ENCODE results near the gene VPS4B.
A peak's percentile ranks its signal among the peaks of the same experiment; 100 is the strongest.
"Not testable (repeated sequence)": the region's sequence is repeated elsewhere in the genome, so short reads cannot be mapped to it uniquely, and the experiment has no call there.

VPS4B gene

GRCh38 chr18:63367053-63367953, 55.0 kb downstream of the VPS4B start, which contains the start of gene KDSR:
Gene KDSR (minus strand): TSS chr18:63367206. CDS start chr18:63367118, 88 bp downstream.
- DNase-seq: peak; percentile 98

- DNase-seq: peak; percentile 81
Observed at GRCh38 chr18:63366213-63367052, 55.8 kb downstream of the VPS4B start.

DNA sequence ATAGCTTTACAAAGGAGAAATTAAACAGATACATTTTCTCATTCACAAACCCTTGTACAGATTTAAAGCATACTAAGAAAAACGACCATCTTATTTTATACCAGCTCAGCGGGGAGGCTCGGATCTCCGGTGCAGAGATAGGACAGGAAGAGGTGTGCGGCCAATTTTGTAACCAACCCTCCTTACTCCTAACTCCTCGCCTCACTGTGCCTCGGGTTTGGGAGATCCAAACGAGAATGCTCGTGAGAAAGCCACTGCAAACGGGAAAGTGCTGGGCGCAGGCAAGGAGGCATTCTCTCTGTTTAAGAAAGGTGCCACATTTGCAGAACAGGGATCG, 56.4 kb downstream of the VPS4B start:
- DNase-seq: no peak

DNA sequence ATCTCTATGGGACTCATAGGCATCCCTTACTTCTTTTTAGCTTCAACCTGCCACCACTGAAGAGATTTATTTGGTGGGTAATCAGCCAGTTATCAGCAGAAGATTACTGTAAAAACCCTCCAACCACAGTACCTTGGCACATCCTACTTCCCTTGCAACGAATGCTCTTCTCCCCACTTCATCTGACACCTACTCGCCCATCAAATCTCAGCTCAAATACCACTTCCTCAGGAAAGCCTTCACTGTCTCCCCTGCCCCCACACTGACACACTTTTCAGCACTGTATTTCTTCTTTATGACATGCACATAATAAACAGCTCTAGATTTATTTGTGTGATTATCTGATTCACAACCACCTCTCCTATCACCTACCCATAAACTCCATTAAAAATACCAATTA, 58.3 kb downstream of the VPS4B start:
- DNase-seq: no peak

GRCh38 chr18:63363420-63363819, 58.9 kb downstream of the VPS4B start:
- DNase-seq: not testable (repeated sequence)

GRCh38 chr18:63356272-63356896, 65.9 kb downstream of the VPS4B start:
- no peak for DNase-seq

DNA sequence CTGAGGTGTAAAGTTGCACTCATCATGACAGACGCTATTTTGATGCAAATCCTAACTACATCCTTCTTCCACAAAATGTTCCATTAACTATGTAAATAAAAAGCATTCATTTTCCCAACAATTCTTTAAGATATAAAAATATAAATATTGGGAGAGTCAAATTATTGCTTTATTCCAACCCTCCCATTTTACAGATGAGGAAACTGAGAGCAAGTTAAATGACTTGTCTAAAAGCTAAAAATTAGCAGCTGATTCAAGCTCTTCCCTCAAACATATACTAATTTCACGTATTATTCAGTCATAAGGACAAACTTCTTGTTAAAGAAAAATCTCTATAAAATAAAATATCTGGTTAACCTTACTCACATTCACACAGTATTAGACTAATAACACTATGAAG, 72.0 kb downstream of the VPS4B start:
- DNase-seq: no peak

DNA sequence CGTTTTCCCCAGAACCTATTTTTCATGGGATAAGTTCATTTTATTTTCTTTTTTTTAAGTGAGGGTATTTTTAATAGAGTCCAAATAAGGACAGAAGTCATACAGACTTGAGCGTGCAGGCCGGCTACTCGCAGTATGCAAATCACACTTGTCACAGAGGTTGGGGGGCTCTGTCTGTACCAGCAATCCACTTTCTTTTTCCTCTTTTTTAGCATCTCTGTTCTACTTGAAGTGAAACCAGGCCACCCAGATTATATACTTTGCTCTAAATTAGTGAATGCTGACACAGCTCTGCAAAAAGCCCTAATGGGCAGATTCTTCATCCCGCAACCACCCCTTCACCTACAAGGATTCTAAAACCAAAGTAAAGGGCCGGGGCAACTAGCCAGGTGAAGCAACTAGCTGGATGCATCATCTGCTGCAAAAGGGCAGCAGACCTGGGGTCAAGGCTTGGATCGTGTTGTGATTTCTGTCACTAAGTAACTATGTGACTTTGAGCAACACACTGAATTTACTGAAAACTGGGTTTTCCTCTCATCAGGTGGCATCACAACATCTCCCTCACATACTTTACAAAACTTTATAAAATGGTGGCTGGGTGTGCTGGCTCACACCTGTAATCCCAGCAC, 73.7 kb downstream of the VPS4B start:
- no peak for DNase-seq

- DNase-seq: no peak
Observed at GRCh38 chr18:63346480-63347183, 75.6 kb downstream of the VPS4B start.

DNA sequence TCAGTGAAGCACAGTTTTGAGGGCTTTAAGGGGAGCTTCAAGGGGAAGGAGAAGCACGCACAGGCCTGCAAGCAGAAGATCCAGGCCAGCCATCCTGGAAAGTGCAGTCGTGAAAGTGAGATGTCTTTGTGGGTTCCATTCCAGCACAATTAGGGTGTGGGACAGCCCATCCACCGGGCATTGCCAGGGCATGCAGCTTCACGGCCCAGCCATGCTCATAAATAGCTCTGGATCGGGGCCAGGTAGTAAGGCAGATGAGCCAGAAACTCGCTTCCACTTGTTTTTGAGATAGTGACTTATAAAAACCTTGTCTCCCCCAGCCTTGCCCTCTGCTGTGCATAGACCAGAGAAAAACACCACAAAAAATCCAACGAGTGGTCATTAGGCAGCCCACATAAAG, 76.2 kb downstream of the VPS4B start:
- DNase-seq: no peak

DNA sequence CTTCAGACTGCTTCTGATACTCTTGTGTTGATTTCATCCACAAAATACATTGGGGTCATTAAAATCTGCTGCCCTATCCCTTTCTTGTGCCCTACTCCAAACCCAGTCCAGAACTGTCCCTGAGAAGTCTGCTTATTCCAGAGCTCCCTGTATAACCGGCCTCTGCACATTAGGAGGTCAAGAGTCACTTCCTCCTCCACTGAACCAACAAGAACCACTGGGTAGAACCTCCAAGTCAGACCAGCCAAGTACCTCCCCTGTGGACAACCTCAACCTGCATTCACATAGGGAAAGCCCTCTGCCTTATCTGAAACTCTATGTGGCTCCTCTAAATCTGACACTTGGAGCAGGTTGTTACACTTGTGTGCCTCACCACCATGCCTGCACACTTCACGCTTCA, 77.4 kb downstream of the VPS4B start:
- no peak for DNase-seq

DNA sequence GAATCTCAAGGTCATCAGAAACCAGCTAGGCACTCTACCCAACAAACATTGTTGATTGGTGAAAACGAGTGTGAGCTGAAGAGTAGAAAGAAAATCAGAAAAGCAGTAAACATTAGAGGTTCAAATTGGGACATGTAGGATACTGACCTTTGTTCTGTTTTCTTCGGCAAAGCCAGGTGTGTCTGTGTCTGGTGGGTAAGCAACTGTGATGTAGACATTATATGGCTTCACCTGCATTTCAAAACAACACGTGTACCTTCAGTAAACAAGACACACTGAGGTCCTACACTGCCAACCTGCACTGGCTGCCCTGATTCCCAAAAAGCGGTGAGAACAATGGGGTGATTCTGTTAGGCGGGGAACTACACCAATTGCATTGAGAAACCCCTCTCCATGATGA, 78.0 kb downstream of the VPS4B start:
- no peak for DNase-seq

DNA sequence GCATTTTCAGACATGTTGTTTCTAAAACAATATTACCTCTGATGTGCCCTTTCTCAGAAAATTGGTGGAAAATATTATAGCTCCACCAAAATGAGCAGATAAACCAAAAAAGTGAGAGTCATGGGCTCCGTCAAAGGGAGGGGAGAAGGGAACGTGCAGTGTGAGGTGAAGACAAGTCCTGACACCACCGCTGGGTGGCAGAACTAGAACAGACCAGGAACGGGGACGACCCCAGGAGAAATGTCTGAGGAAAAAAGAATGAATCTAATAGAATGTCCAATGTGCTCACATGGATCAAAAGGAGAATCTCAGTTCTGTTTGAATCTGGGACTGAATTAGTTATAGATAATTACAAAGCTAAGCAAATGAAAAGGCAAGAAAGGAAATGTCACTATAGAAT, 80.1 kb downstream of the VPS4B start:
- DNase-seq: peak; percentile 42

DNA sequence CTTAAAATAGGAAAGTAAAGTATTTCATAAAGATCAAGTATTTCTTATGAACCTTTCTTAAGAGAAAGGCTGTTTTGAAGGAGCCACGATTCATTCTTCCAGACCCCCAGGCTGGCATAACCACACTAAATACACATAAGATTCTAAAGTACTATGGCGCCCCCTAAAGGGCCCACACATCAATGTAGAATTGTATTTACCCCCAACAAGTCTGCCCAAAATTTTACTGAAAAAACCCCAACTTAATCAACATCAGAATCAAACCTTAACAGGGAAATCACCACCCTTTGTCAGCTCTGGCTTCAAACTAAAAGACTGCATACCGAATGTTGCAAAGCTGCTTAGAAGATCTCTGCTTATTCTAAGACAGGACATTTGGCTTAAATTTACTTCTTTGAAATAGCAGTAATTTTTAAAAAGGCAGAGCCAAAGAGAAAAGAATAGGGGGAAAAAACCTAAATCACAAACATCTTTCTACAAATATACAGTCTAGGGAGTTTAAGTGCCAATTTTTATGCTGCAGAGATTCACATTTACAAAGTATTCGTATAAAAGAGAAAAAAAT, 82.3 kb downstream of the VPS4B start:
- DNase-seq: peak; percentile 40

Measured in HCEC 1CT (cell line).